H9 (cell line): Measurements from ENCODE around the gene KRTAP4-5. TPM values are rescaled to one million over a fixed set of nuclear protein-coding genes. Genes with fewer than 3 reads are reported as not detected.
"Not testable (repeated sequence)": the region's sequence is repeated elsewhere in the genome, so short reads cannot be mapped to it uniquely, and the experiment has no call there.

Experiments
- DNase-seq: peaks from one replicate; pipeline ENCODE4 v3.0.0-alpha.2; 2017
- H2AFZ ChIP-seq: one replicate; pipeline ENCODE4 v1.6.1; 2013; ENCODE audit warnings: mild to moderate bottlenecking, low read length, control low read depth, moderate library complexity
- H2AK5ac ChIP-seq: 2 replicates; pipeline ENCODE4 v1.6.1; 2013; ENCODE audit warnings: low read length, control low read depth, mixed read lengths; ENCODE audit not compliant: insufficient read length
- H2BK120ac ChIP-seq: one replicate; pipeline ENCODE4 v1.6.1; 2013; ENCODE audit warnings: low read depth, mild to moderate bottlenecking, low read length, control low read depth, inconsistent platforms; ENCODE audit not compliant: poor library complexity, severe bottlenecking
- H2BK12ac ChIP-seq: 2 replicates; pipeline ENCODE4 v1.6.1; 2013; ENCODE audit warnings: low read length, control low read depth, mixed read lengths, low read depth; ENCODE audit not compliant: insufficient read length
- H2BK15ac ChIP-seq: 2 replicates; pipeline ENCODE4 v1.6.1; 2013; ENCODE audit warnings: low read depth, low read length, control low read depth
- H2BK20ac ChIP-seq: one replicate; pipeline ENCODE4 v1.6.1; 2013; ENCODE audit warnings: low read depth, mild to moderate bottlenecking, low read length, control low read depth, inconsistent platforms; ENCODE audit not compliant: poor library complexity, severe bottlenecking
- H2BK5ac ChIP-seq: 2 replicates; pipeline ENCODE4 v1.6.1; 2013; ENCODE audit warnings: low read length, control low read depth, mixed read lengths; ENCODE audit not compliant: insufficient read length
- H3K14ac ChIP-seq: 2 replicates; pipeline ENCODE4 v1.6.1; 2013; ENCODE audit warnings: low read length, control low read depth; ENCODE audit not compliant: insufficient read depth
- H3K18ac ChIP-seq: 2 replicates; pipeline ENCODE4 v1.6.1; 2013; ENCODE audit warnings: low read depth, mild to moderate bottlenecking, mixed read lengths, low read length, control low read depth; ENCODE audit not compliant: insufficient read length
- H3K23ac ChIP-seq: 2 replicates; pipeline ENCODE4 v1.6.1; 2013; ENCODE audit warnings: low read length, control low read depth, mixed read lengths, low read depth; ENCODE audit not compliant: insufficient read length
- H3K23me2 ChIP-seq: 2 replicates; pipeline ENCODE4 v1.6.1; 2013; ENCODE audit warnings: low read depth, mild to moderate bottlenecking, mixed read lengths, low read length, control low read depth; ENCODE audit not compliant: insufficient read length, poor library complexity, severe bottlenecking
- H3K27ac ChIP-seq: 2 replicates; pipeline ENCODE4 v1.5.1; 2013; ENCODE audit warnings: low read length, control low read depth, mixed read lengths, low read depth; ENCODE audit not compliant: insufficient read length
- H3K27me3 ChIP-seq: 2 replicates; pipeline ENCODE4 v1.6.1; 2013; ENCODE audit warnings: low read length, control low read depth, inconsistent platforms; ENCODE audit not compliant: insufficient read depth
- H3K4ac ChIP-seq: 2 replicates; pipeline ENCODE4 v1.6.1; 2013; ENCODE audit warnings: low read depth, mild to moderate bottlenecking, control low read depth, inconsistent platforms, low read length, moderate library complexity
- H3K4me1 ChIP-seq: 2 replicates; pipeline ENCODE4 v1.6.1; 2013; ENCODE audit warnings: low read length, control low read depth, inconsistent platforms; ENCODE audit not compliant: insufficient read depth
- H3K4me2 ChIP-seq: 2 replicates; pipeline ENCODE4 v1.6.1; 2013; ENCODE audit warnings: low read length, control low read depth, mixed read lengths; ENCODE audit not compliant: insufficient read length, insufficient read depth
- H3K56ac ChIP-seq: 2 replicates; pipeline ENCODE4 v1.6.1; 2013; ENCODE audit warnings: low read depth, mild to moderate bottlenecking, mixed read lengths, low read length, control low read depth; ENCODE audit not compliant: insufficient read length
- H3K79me1 ChIP-seq: 2 replicates; pipeline ENCODE4 v1.6.1; 2013; ENCODE audit warnings: low read depth, mild to moderate bottlenecking, moderate library complexity, low read length, control low read depth, inconsistent platforms; ENCODE audit not compliant: insufficient read depth, poor library complexity, severe bottlenecking
- H3K79me2 ChIP-seq: 2 replicates; pipeline ENCODE4 v1.6.1; 2013; ENCODE audit warnings: low read length, control low read depth, inconsistent platforms; ENCODE audit not compliant: insufficient read depth
- H3K9ac ChIP-seq: 2 replicates; pipeline ENCODE4 v1.6.1; 2013; ENCODE audit warnings: low read length, control low read depth, mixed read lengths; ENCODE audit not compliant: insufficient read length; ENCODE audit errors: extremely low read depth
- H3K9me3 ChIP-seq: one replicate; pipeline ENCODE4 v1.6.1; 2013; ENCODE audit warnings: low read depth, low read length, inconsistent platforms; ENCODE audit not compliant: control insufficient read depth
- H3T11ph ChIP-seq: one replicate; pipeline ENCODE4 v1.6.1; 2013; ENCODE audit warnings: mild to moderate bottlenecking, low read length, control low read depth, inconsistent platforms
- H4K20me1 ChIP-seq: one replicate; pipeline ENCODE4 v1.6.1; 2013; ENCODE audit not compliant: control insufficient read depth, insufficient read length, insufficient read depth
- H4K5ac ChIP-seq: 2 replicates; pipeline ENCODE4 v1.6.1; 2013; ENCODE audit warnings: low read depth, mild to moderate bottlenecking, mixed read lengths, low read length, control low read depth; ENCODE audit not compliant: insufficient read length
- H4K8ac ChIP-seq: replicated peaks from 2 replicates; pipeline ENCODE4 v1.6.1; 2013; ENCODE audit warnings: low read length, control low read depth, mixed read lengths, low read depth; ENCODE audit not compliant: insufficient read length
- H4K91ac ChIP-seq: 2 replicates; pipeline ENCODE4 v1.6.1; 2013; ENCODE audit warnings: low read depth, mild to moderate bottlenecking, moderate library complexity, mixed read lengths, low read length, control low read depth; ENCODE audit not compliant: insufficient read length
- H3K27ac Mint-ChIP-seq, 3 experiments: 2 replicates in 2 of 3; 3 replicates in 1 of 3; pipeline ENCODE4 v1.8.0; 2020 to 2021; ENCODE audit warnings: mixed read lengths in 3 of 3, mild to moderate bottlenecking in 1 of 3, moderate library complexity in 1 of 3
- H3K27me3 Mint-ChIP-seq: 2 replicates; pipeline ENCODE4 v1.8.0; 2021; ENCODE audit warnings: low read depth, mild to moderate bottlenecking, moderate library complexity, mixed read lengths
- H3K36me3 Mint-ChIP-seq, 3 experiments: 2 replicates in 2 of 3; 3 replicates in 1 of 3; pipeline ENCODE4 v1.8.0; 2020 to 2021; ENCODE audit warnings: low read depth in 3 of 3, mixed read lengths in 3 of 3; ENCODE audit not compliant: insufficient read depth in 1 of 3
- H3K4me1 Mint-ChIP-seq, 2 experiments: 2 replicates each; pipeline ENCODE4 v1.8.0; 2020; ENCODE audit warnings: mixed read lengths in 2 of 2
- H3K4me3 Mint-ChIP-seq, 2 experiments: 2 replicates in 1 of 2; 3 replicates in 1 of 2; pipeline ENCODE4 v1.8.0; 2020 to 2021; ENCODE audit warnings: mild to moderate bottlenecking in 2 of 2, mixed read lengths in 2 of 2, moderate library complexity in 1 of 2
- H3K9me3 Mint-ChIP-seq, 2 experiments: 2 replicates in 1 of 2; 3 replicates in 1 of 2; pipeline ENCODE4 v1.8.0; 2020; ENCODE audit warnings: mild to moderate bottlenecking in 2 of 2, mixed read lengths in 2 of 2, moderate library complexity in 1 of 2
- WGBS: extraction: QIAGEN DNeasy Blood & Tissue Kit; methylation state at CpG from one replicate; pipeline ENCODE4 v1.1.7; 2013; ENCODE audit warnings: missing lambda C conversion rate, low lambda C conversion rate, mixed read lengths; ENCODE audit not compliant: insufficient read length; ENCODE audit errors: extremely low coverage; 5-methylcytosine and 5-hydroxymethylcytosine counted together
- total RNA-seq: library from RNA; stranded (reverse); gene quantifications from 2 replicates; pipeline ENCODE4 v1.2.1, GENCODE V29; 2021
- TF ChIP-seq, protein P1 (sequence below): fragments of 200-600 bp; sonication (generic); conservative IDR thresholded peaks from 3 replicates; pipeline ENCODE4 v1.8.0; 2021; ENCODE audit warnings: antibody characterized with exemption, mild to moderate bottlenecking

Gene KRTAP4-5
- total RNA-seq, 1 experiment from 2014 or later, result not detected

DNA sequence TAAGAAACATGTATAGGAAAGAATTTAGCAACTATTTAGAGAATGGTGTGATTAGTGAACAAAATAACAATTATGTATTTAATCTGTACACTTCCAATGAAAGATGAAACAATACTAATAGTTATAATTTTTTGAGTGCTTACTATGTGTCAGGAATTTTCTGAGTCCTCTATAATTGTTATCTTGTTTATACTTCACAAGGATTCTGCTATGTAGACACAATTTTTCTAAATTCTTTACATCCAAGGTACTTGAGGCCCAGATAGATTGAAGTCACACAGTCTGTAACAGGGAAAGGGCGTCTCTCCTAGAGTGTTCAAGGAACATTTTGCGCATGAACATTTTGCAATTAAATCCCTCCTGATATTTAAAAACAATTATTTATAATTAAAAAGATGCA lies 24.6 kb downstream of the KRTAP4-5 start:
- H3K23me2 ChIP-seq, result no peaks in the 10 kb centered on the region
- no peak for DNase-seq
- H3K79me1 ChIP-seq, result no peaks in the 10 kb centered on the region
- H3K23ac ChIP-seq, result no peak overlapping the region
- H2AFZ ChIP-seq, result no peak overlapping the region
- Mint-ChIP-seq H3K4me1 (peaks cover 8 to 9% of the 10 kb centered on the region in 2 experiments), H3K9me3 (peaks cover 4 to 11% of the 10 kb centered on the region in 2 experiments; a peak in 4 of 5 replicates), H3K36me3 (peaks cover 0 to 2% (median 0%) of the 10 kb centered on the region in 3 experiments; a peak in 2 of 7 replicates), H3K27ac (no peak overlapping the region), H3K4me3 (no peak overlapping the region), H3K27me3 (no peaks in the 10 kb centered on the region; the same call in 1 of the 2 replicates)
- H3K4me1 ChIP-seq, result no peaks in the 10 kb centered on the region
- no peak overlapping the region for H3K9ac ChIP-seq
- no peaks in the 10 kb centered on the region for H3K79me2 ChIP-seq
- no peak overlapping the region for H3K14ac ChIP-seq
- H2BK120ac ChIP-seq, result no peak overlapping the region
- no peak overlapping the region for H2AK5ac ChIP-seq
- H3K4me2 ChIP-seq, result no peak overlapping the region
- H2BK5ac ChIP-seq, result no peak overlapping the region
- no peak overlapping the region for H2BK15ac ChIP-seq
- no peak overlapping the region for H2BK12ac ChIP-seq
- no peak overlapping the region for H4K5ac ChIP-seq
- no peak overlapping the region for H4K91ac ChIP-seq
- WGBS, result no CpG with 5 or more reads among the region's 2 CpGs
- TF ChIP-seq, protein P1, sequence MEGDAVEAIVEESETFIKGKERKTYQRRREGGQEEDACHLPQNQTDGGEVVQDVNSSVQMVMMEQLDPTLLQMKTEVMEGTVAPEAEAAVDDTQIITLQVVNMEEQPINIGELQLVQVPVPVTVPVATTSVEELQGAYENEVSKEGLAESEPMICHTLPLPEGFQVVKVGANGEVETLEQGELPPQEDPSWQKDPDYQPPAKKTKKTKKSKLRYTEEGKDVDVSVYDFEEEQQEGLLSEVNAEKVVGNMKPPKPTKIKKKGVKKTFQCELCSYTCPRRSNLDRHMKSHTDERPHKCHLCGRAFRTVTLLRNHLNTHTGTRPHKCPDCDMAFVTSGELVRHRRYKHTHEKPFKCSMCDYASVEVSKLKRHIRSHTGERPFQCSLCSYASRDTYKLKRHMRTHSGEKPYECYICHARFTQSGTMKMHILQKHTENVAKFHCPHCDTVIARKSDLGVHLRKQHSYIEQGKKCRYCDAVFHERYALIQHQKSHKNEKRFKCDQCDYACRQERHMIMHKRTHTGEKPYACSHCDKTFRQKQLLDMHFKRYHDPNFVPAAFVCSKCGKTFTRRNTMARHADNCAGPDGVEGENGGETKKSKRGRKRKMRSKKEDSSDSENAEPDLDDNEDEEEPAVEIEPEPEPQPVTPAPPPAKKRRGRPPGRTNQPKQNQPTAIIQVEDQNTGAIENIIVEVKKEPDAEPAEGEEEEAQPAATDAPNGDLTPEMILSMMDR, result no peak
- H3K27me3 ChIP-seq, result no peaks in the 10 kb centered on the region
- no peaks in the 10 kb centered on the region for H4K20me1 ChIP-seq
- H4K8ac ChIP-seq, result no peak overlapping the region
- no peaks in the 10 kb centered on the region for H3K9me3 ChIP-seq
- H3K4ac ChIP-seq, result no peak overlapping the region
- H2BK20ac ChIP-seq, result no peak overlapping the region
- no peak overlapping the region for H3K56ac ChIP-seq
- no peak overlapping the region for H3K18ac ChIP-seq
- H3T11ph ChIP-seq, result no peak overlapping the region
- no peak overlapping the region for H3K27ac ChIP-seq

DNA sequence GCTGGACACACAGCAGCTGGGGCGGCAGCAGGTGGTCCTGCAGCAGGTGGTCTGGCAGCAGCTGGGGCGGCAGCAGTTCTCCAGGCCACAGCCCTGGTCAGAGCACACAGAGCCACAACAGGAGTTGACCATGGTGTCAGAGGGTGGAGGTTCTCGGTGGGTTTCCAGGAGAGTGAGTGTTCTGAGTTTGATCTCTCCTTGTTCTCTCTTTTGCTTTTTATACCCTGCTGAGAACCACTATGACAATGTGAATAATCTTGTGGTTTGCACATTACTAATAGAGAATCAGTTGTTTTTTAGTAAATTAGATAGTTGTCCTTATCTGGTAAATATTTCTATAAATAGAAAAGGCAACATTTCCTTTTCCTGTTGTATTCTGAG lies 25.6 kb downstream of the KRTAP4-5 start, which contains the start of gene KRTAP4-12:
KRTAP4-12 (minus strand) TSS at position 192 of the 381 bp plus-strand sequence; CDS start at position 132, 60 bp downstream.
- H2BK20ac ChIP-seq, H3K4ac ChIP-seq, H2BK12ac ChIP-seq, H2AFZ ChIP-seq, H4K5ac ChIP-seq, H3K56ac ChIP-seq, H4K20me1 ChIP-seq, H3K9me3 ChIP-seq, H2AK5ac ChIP-seq, H4K91ac ChIP-seq, H3K27ac ChIP-seq, H4K8ac ChIP-seq, H3T11ph ChIP-seq, H3K9me3 Mint-ChIP-seq, H3K18ac ChIP-seq, H3K79me2 ChIP-seq, H3K4me2 ChIP-seq, H3K4me3 Mint-ChIP-seq, H2BK5ac ChIP-seq, DNase-seq, H3K23ac ChIP-seq, H3K14ac ChIP-seq, H3K27me3 ChIP-seq, H3K36me3 Mint-ChIP-seq, H2BK120ac ChIP-seq, H3K79me1 ChIP-seq, H2BK15ac ChIP-seq, H3K27me3 Mint-ChIP-seq, H3K4me1 Mint-ChIP-seq, H3K9ac ChIP-seq, H3K4me1 ChIP-seq, H3K23me2 ChIP-seq: not testable (repeated sequence)
- no CpG with 5 or more reads among the region's 3 CpGs for WGBS
- peak within 1 kb of the TSS in 2 of 3 experiments; percentile 26 to 36; a peak in 2 of 7 replicates for H3K27ac Mint-ChIP-seq
